Activated T-cell treated with anti-CD3 and anti-CD28 coated beads, Interleukin-2, amount 50 U/mL, for 72 hours (primary cell): ENCODE results near the gene KCNK6. TPM values are rescaled to one million over a fixed set of nuclear protein-coding genes. Genes with fewer than 3 reads are reported as not detected.
"Not testable (repeated sequence)": the region's sequence is repeated elsewhere in the genome, so short reads cannot be mapped to it uniquely, and the experiment has no call there.

Experiments
- ATAC-seq, 2 donors: fragments of 150-1000 bp; cut with Tn5 transposase; replicated peaks in 1 of 2; 2 replicates each; pipeline ENCODE4 v1.10.0; 2021; ENCODE audit warnings: moderate library complexity in 2 of 2, mild to moderate bottlenecking in 1 of 2
- DNase-seq, 2 donors: peaks; one replicate each; pipeline ENCODE4 v3.0.0; 2021 to 2022; ENCODE audit warnings: mixed read lengths in 1 of 2
- H3K27ac Mint-ChIP-seq: one replicate; pipeline ENCODE4 v1.8.0; 2022; ENCODE audit warnings: mild to moderate bottlenecking, moderate library complexity, mixed read lengths
- H3K27me3 Mint-ChIP-seq: one replicate; pipeline ENCODE4 v1.8.0; 2022; ENCODE audit warnings: low read depth, mixed read lengths
- H3K36me3 Mint-ChIP-seq, 2 donors: one replicate each; pipeline ENCODE4 v1.8.0; 2022; ENCODE audit warnings: mixed read lengths in 2 of 2, mild to moderate bottlenecking in 1 of 2; ENCODE audit not compliant: insufficient read depth in 2 of 2
- H3K4me1 Mint-ChIP-seq: one replicate; pipeline ENCODE4 v1.8.0; 2022; ENCODE audit warnings: low read depth, mixed read lengths
- H3K4me3 Mint-ChIP-seq, 2 donors: one replicate each; pipeline ENCODE4 v1.8.0; 2022; ENCODE audit warnings: mild to moderate bottlenecking in 2 of 2, mixed read lengths in 2 of 2, moderate library complexity in 2 of 2
- H3K9me3 Mint-ChIP-seq, 2 donors: one replicate each; pipeline ENCODE4 v1.8.0; 2022; ENCODE audit warnings: mixed read lengths in 2 of 2
- total RNA-seq, 2 donors: library from RNA; stranded (reverse); gene quantifications; one replicate each; pipeline ENCODE4 v1.2.3, GENCODE V29; 2022

Gene KCNK6
- total RNA-seq, 2 donors from 2014 or later: 10.2 to 10.3 TPM

GRCh38 chr19:38362946-38363688 is 43.5 kb downstream of the KCNK6 start:
- H3K4me3 Mint-ChIP-seq: peak overlapping the region; percentile 86 to 93
- not testable (repeated sequence) for H3K36me3 Mint-ChIP-seq, H3K9me3 Mint-ChIP-seq, DNase-seq, ATAC-seq, H3K27ac Mint-ChIP-seq
- H3K27me3 Mint-ChIP-seq: peaks cover 30% of the 10 kb centered on the region
- H3K4me1 Mint-ChIP-seq: peaks cover 23% of the 10 kb centered on the region

- Mint-ChIP-seq H3K27me3 (peaks cover 7% of the 10 kb centered on the region), H3K9me3 (no peaks in the 10 kb centered on the region), H3K27ac (no peak overlapping the region), H3K36me3 (no peaks in the 10 kb centered on the region), H3K4me1 (peaks cover 10% of the 10 kb centered on the region), H3K4me3 (no peak overlapping the region)
- ATAC-seq: no peak
- no peak for DNase-seq
These were observed 47.4 kb downstream of the KCNK6 start for GRCh38 chr19:38367041-38367440.

- Mint-ChIP-seq H3K27ac (no peak overlapping the region), H3K4me3 (no peak overlapping the region), H3K36me3 (peaks cover 0 to under 1% of the 10 kb centered on the region in 2 donors), H3K9me3 (no peaks in the 10 kb centered on the region), H3K4me1 (peaks cover 3% of the 10 kb centered on the region), H3K27me3 (peaks cover 7% of the 10 kb centered on the region)
- no peak for ATAC-seq
- DNase-seq: no peak
These were observed 49.9 kb downstream of the KCNK6 start for GRCh38 chr19:38369584-38369983.

GRCh38 chr19:38370299-38370698 is 50.7 kb downstream of the KCNK6 start:
- H3K27ac Mint-ChIP-seq: no peak overlapping the region
- H3K4me3 Mint-ChIP-seq: no peak overlapping the region
- H3K9me3 Mint-ChIP-seq: no peaks in the 10 kb centered on the region
- H3K27me3 Mint-ChIP-seq: peaks cover 7% of the 10 kb centered on the region
- DNase-seq (no peak), ATAC-seq (no peak)
- peaks cover 11% of the 10 kb centered on the region for H3K4me1 Mint-ChIP-seq
- peaks cover 6 to 7% of the 10 kb centered on the region in 2 donors for H3K36me3 Mint-ChIP-seq

- ATAC-seq: no peak
- no peak overlapping the region for H3K27ac Mint-ChIP-seq
- H3K4me3 Mint-ChIP-seq: no peak overlapping the region
- no peaks in the 10 kb centered on the region for H3K9me3 Mint-ChIP-seq
- peaks cover 4% of the 10 kb centered on the region for H3K27me3 Mint-ChIP-seq
- no peak for DNase-seq
- H3K4me1 Mint-ChIP-seq: peaks cover 18% of the 10 kb centered on the region
- H3K36me3 Mint-ChIP-seq: peaks cover 7 to 8% of the 10 kb centered on the region in 2 donors
These were observed 51.4 kb downstream of the KCNK6 start for GRCh38 chr19:38371081-38371480.

GRCh38 chr19:38373907-38374331 is 54.3 kb downstream of the KCNK6 start:
- Mint-ChIP-seq H3K27me3 (no peaks in the 10 kb centered on the region), H3K9me3 (no peaks in the 10 kb centered on the region), H3K4me3 (peak overlapping the region; percentile 94 to 96), H3K27ac (peak overlapping the region; percentile 49), H3K4me1 (peaks cover 37% of the 10 kb centered on the region), H3K36me3 (peaks cover 12 to 15% of the 10 kb centered on the region in 2 donors)
- no peak for ATAC-seq
- no peak for DNase-seq

- peaks cover 14 to 19% of the 10 kb centered on the region in 2 donors for H3K36me3 Mint-ChIP-seq
- peak within 1 kb of the TSS; percentile 94 to 96 for H3K4me3 Mint-ChIP-seq
These were observed 54.9 kb downstream of the KCNK6 start, which contains the start of gene PSMD8 for GRCh38 chr19:38374332-38375097. TSS of gene PSMD8 (plus strand) at chr19:38374571. CDS start at chr19:38374602, 31 bp downstream.

GRCh38 chr19:38375098-38375493 is 55.5 kb downstream of the KCNK6 start:
- Mint-ChIP-seq H3K4me3 (peak overlapping the region; percentile 94 to 96), H3K9me3 (no peaks in the 10 kb centered on the region), H3K4me1 (peaks cover 44% of the 10 kb centered on the region), H3K36me3 (peaks cover 15 to 20% of the 10 kb centered on the region in 2 donors), H3K27ac (peak overlapping the region; percentile 99), H3K27me3 (no peaks in the 10 kb centered on the region)
- ATAC-seq (peak in 1 of 2 donors; percentile 0), DNase-seq (no peak)

More at GRCh38 chr19:38374332-38375097, 54.9 kb downstream of the KCNK6 start, which contains the start of gene PSMD8:
- H3K4me1 Mint-ChIP-seq: peaks cover 43% of the 10 kb centered on the region
- ATAC-seq (peak; percentile 98), DNase-seq (peak; percentile 99)
- peak within 1 kb of the TSS; percentile 99 for H3K27ac Mint-ChIP-seq
- H3K9me3 Mint-ChIP-seq: no peaks in the 10 kb centered on the region
- H3K27me3 Mint-ChIP-seq: no peaks in the 10 kb centered on the region

- no peaks in the 10 kb centered on the region for H3K27me3 Mint-ChIP-seq
- no peak for DNase-seq
- peaks cover 18 to 23% of the 10 kb centered on the region in 2 donors for H3K36me3 Mint-ChIP-seq
- H3K27ac Mint-ChIP-seq: peak overlapping the region; percentile 99
- H3K4me3 Mint-ChIP-seq: peak overlapping the region; percentile 94 to 96
- peaks cover 44% of the 10 kb centered on the region for H3K4me1 Mint-ChIP-seq
- no peaks in the 10 kb centered on the region for H3K9me3 Mint-ChIP-seq
- no peak for ATAC-seq
These were observed 56.1 kb downstream of the KCNK6 start for GRCh38 chr19:38375748-38376147.

GRCh38 chr19:38376576-38376975 is 56.9 kb downstream of the KCNK6 start:
- no peaks in the 10 kb centered on the region for H3K9me3 Mint-ChIP-seq
- H3K4me3 Mint-ChIP-seq: peak overlapping the region; percentile 61 to 94
- H3K4me1 Mint-ChIP-seq: peaks cover 44% of the 10 kb centered on the region
- H3K36me3 Mint-ChIP-seq: peaks cover 19 to 24% of the 10 kb centered on the region in 2 donors
- DNase-seq (no peak), ATAC-seq (no peak)
- H3K27me3 Mint-ChIP-seq: no peaks in the 10 kb centered on the region
- peak overlapping the region; percentile 83 for H3K27ac Mint-ChIP-seq

GRCh38 chr19:38377052-38377451 is 57.4 kb downstream of the KCNK6 start:
- no peak for DNase-seq
- no peak overlapping the region for H3K27ac Mint-ChIP-seq
- H3K36me3 Mint-ChIP-seq: peaks cover 20 to 26% of the 10 kb centered on the region in 2 donors
- H3K9me3 Mint-ChIP-seq: no peaks in the 10 kb centered on the region
- no peak for ATAC-seq
- peaks cover 44% of the 10 kb centered on the region for H3K4me1 Mint-ChIP-seq
- peak overlapping the region; percentile 61 to 94 for H3K4me3 Mint-ChIP-seq
- no peaks in the 10 kb centered on the region for H3K27me3 Mint-ChIP-seq

GRCh38 chr19:38378866-38379265 is 59.2 kb downstream of the KCNK6 start:
- Mint-ChIP-seq H3K4me3 (no peak overlapping the region), H3K9me3 (no peaks in the 10 kb centered on the region), H3K27ac (no peak overlapping the region), H3K36me3 (peaks cover 21 to 36% of the 10 kb centered on the region in 2 donors), H3K27me3 (no peaks in the 10 kb centered on the region), H3K4me1 (peaks cover 44% of the 10 kb centered on the region)
- ATAC-seq (no peak), DNase-seq (no peak)

GRCh38 chr19:38381138-38381537 is 61.5 kb downstream of the KCNK6 start:
- Mint-ChIP-seq H3K27me3 (no peaks in the 10 kb centered on the region), H3K27ac (no peak overlapping the region), H3K9me3 (no peaks in the 10 kb centered on the region), H3K36me3 (peaks cover 13 to 35% of the 10 kb centered on the region in 2 donors), H3K4me1 (peaks cover 25% of the 10 kb centered on the region), H3K4me3 (no peak overlapping the region)
- no peak for ATAC-seq
- DNase-seq: no peak
